ENCODE results near the gene GABARAP. TPM values are rescaled to one million over a fixed set of nuclear protein-coding genes. Genes with fewer than 3 reads are reported as not detected.

GABARAP gene
- total RNA-seq, 2 experiments from 2014 or later = 188 to 199 TPM

DNA sequence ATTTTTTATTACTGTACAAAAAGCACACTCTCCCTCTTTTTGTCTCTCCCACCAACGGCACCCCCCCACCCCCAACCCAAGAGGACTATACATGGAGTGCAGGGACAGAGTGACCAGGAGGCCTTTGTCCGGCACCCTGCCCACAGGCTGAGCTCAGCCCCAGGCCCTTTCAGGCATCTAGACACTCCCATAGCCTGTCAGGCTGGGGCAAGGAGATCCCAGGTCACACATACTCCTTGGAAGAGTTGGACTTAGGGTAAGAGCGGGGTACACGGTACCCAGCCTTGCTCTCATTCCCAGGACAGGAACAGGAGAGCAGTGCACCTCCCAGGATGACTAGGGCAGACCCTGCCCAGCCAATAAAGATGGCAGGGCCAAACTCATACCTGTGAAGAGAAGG is 17.9 kb upstream of the GABARAP start:
- Mint-ChIP-seq H3K36me3 (peaks cover 14% of the 10 kb centered on the region), H3K4me1 (ENCODE audit: low read depth) (peaks cover 26% of the 10 kb centered on the region), H3K9me3 (no peaks in the 10 kb centered on the region), H3K4me3 (peak overlapping the region; percentile 23), H3K27me3 (peaks cover 18% of the 10 kb centered on the region), H3K27ac (no peak overlapping the region)
- ChIA-PET CTCF (interaction anchor here (0.8 kb wide), 1 partner anchor 10 kb away, joined by 3 read pairs; no protein-coding TSS in a partner anchor), POLR2A (interaction anchor here (1.1 kb wide), 1 partner anchor 23 kb away, joined by 4 read pairs; no protein-coding TSS in a partner anchor)
- DNase-seq = peak; percentile 9
- intact Hi-C loops (cut with micrococcal nuclease) = no loop called here

DNA sequence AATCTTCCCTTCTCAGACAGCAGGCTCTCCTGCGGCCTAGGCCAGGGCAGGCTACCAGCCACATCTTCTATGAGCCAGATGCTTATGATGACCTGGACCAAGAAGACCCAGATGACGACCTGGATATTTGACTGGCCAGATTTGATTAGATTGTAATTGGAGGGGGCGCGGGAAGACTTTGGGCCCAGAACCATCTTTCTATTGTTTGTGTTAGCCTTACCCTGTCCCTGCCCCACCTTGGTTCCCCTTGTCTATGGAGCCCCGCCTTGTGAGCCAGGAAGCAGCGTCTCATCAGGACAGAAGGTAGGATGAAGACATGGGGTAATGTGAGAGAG is 17.3 kb upstream of the GABARAP start:
- Mint-ChIP-seq H3K36me3 (peaks cover 20% of the 10 kb centered on the region), H3K9me3 (no peaks in the 10 kb centered on the region), H3K4me1 (ENCODE audit: low read depth) (peaks cover 26% of the 10 kb centered on the region), H3K4me3 (no peak overlapping the region), H3K27me3 (peaks cover 18% of the 10 kb centered on the region), H3K27ac (peak overlapping the region; percentile 6)
- DNase-seq = no peak
- intact Hi-C loops (cut with micrococcal nuclease) = no loop called here
- ChIA-PET POLR2A (interaction anchor here (1.1 kb wide), 1 partner anchor 23 kb away, joined by 4 read pairs; no protein-coding TSS in a partner anchor), CTCF (no interaction called here)

DNA sequence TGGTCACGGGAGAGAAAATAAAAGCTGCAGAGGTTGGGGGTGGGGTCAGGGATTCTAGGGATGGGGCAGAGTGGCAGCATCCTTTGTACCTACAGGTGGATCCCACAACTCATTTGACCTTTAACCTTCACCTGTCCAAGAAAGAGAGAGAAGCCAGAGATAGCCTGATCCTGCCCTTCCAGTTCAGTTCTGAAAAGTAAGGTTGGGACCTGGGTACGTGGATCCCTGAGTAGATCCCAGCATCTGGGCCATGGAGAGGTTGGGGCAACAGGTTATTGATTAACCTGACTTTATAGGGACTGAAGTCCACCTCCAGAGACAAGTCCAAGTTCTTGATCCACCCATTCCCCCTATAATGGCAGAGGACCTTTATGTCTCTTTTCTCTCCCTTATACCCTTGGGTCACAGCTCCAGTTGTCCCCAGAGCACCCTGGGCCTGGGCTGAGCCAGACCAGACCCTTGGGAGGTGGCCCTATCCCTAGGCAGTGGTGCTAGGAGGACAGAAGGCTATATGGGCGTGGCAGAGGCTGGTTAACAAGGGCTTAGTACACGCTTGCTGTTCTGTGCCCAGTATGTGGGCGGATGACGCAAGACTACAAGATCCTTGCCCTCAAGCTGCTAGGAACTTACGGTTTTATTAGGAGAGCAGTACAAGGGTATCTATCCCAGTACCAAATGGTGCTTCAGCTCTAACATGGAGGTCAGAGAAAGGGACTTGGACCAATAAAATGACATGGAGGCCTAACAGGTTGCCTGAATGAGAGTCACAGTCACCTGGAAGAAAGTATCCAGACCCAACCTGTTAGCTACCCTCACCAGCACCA is 16.7 kb upstream of the GABARAP start:
- Mint-ChIP-seq H3K9me3 (no peaks in the 10 kb centered on the region), H3K27me3 (peaks cover 16% of the 10 kb centered on the region), H3K4me3 (no peak overlapping the region), H3K36me3 (peaks cover 24% of the 10 kb centered on the region), H3K4me1 (ENCODE audit: low read depth) (peaks cover 28% of the 10 kb centered on the region), H3K27ac (peak overlapping the region; percentile 6)
- peak; percentile 46 for DNase-seq
- intact Hi-C loops (cut with micrococcal nuclease) = no loop called here
- ChIA-PET POLR2A (interaction anchor here (1.1 kb wide), 1 partner anchor 24 kb away, joined by 4 read pairs; no protein-coding TSS in a partner anchor), CTCF (no interaction called here)

DNA sequence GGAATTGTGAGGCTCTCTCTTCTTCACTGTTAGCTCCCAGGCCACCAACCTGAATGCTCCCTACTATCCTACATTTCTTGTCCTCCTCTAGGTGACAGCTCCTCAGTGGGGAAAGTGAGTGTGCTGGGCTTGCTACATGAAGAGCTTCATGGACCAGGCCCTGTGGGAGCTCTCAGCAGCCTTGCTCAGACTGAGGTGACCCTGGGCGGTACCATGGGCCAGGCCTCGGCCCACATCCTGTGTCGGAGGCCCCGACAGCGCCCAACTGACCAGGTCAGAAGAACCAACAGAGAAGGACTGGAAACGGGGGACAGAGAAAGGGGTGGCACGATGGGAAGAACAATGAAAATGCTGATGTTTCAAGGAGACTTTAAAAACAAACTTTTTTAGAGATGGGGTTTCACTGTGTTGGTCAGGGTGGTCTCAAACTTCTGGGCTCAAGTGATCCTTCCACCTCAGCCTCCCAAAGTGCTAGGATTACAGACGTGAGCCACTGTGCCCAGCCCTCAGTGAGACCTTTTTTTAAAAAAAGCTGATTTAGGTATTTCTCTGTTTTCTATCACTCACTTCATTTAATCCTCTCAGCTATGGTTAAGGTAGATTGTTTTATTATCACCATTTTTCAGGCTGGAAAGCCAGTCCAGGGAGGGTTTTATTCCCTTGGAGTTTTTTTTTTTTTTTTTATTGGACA is 14.7 kb upstream of the GABARAP start:
- DNase-seq = no peak
- Mint-ChIP-seq H3K27ac (peak overlapping the region; percentile 43), H3K36me3 (peaks cover 30% of the 10 kb centered on the region), H3K4me3 (no peak overlapping the region), H3K9me3 (no peaks in the 10 kb centered on the region), H3K27me3 (peaks cover 3% of the 10 kb centered on the region), H3K4me1 (ENCODE audit: low read depth) (peaks cover 24% of the 10 kb centered on the region)
- ChIA-PET CTCF (interaction anchor here (1.1 kb wide), 1 partner anchor 40 kb away, joined by 3 read pairs; no protein-coding TSS in a partner anchor), POLR2A (no interaction called here)
- intact Hi-C loops (cut with micrococcal nuclease) = no loop called here

DNA sequence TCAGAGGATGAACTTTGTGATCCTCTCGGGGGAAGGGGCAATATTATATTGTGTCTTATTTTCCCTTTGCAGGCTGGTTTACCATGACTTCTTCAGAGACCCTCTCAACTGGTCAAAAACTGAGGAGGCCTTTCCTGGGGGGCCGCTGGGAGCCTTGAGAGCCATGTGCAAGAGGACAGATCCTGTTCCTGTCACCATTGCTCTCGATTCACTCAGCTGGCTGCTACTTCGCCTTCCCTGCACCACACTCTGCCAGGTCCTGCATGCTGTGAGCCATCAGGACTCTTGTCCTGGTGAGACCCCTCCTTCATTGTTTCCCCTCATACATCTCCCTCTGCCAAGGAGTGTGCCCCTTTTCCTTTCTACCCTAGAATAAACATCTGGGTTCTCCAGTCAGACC is 12.3 kb upstream of the GABARAP start:
- H3K27me3 Mint-ChIP-seq = no peaks in the 10 kb centered on the region
- ChIA-PET POLR2A (interaction anchor here (0.6 to 0.9 kb wide), 2 partner anchors 10 to 293 kb away, joined by 3 read pairs; no protein-coding TSS in a partner anchor), CTCF (no interaction called here)
- no peak overlapping the region for H3K4me3 Mint-ChIP-seq
- H3K9me3 Mint-ChIP-seq = no peaks in the 10 kb centered on the region
- peaks cover 34% of the 10 kb centered on the region for H3K4me1 Mint-ChIP-seq (ENCODE audit: low read depth)
- H3K27ac Mint-ChIP-seq = no peak overlapping the region
- no peak for DNase-seq
- H3K36me3 Mint-ChIP-seq = peaks cover 34% of the 10 kb centered on the region
- intact Hi-C loops (cut with micrococcal nuclease) = loop anchor here (5.0 kb wide), 3 partner anchors 183 to 433 kb away; partner anchors contain the start of genes FGF11, TMEM102, TP53 and WRAP53

DNA sequence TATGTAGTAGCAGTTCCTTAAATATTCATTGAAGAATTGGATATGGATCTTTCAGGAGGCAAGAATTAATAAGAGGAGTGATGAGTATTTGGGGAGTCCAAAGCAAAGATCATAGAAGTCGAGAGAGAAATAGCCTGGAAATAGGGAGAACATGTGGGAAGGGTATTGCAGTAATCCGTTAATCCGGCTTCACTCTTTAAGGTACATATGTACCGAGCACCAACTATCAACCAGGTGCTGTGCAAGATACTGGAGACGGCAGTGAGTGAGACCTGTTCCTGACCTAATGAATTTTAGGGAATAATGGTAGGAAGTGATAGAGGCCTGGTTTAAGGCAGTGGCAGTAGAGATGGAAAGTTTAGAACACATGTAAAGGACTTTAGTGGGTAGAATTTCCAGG is 10.8 kb upstream of the GABARAP start:
- H3K36me3 Mint-ChIP-seq = peaks cover 28% of the 10 kb centered on the region

DNA sequence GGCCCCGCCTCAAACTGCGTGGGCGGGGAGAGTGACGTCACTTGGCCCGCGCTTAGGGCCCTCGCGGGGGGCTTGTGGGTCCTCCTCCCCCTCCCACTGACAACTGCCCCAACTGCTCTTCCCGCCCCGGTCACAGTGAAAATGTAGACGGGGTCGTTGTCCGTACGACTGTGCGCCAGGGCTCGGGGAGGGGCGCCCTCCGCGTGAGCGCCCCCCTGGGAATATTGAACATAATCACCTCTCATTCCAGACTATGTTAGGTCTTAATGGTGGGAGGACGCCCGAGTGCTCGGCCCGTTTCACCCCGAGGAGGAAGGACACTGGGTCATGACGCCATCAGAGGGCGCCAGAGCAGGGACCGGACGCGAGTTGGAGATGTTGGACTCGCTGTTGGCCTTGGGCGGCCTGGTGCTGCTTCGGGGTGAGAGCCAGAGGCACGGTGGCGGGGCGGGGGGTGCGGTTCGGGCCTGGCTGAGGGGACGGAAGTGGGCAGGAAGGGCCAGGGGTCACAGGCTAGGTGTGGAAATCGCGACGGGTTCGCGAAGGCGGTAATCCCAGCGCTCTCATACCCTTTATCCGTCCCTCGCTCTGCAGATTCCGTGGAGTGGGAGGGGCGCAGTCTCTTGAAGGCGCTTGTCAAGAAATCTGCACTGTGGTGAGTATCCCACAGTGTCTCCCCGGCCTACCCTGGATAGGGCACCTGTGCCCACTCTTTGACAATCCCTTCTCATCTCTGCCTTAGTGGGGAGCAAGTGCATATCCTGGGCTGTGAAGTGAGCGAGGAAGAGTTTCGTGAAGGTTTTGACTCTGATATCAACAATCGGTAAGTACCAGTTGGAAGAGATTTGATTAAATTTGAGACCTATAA is 10.2 kb upstream of the GABARAP start, which contains the start of gene ELP5:
Gene ELP5 (plus strand): TSS at position 40 of the 868 bp plus-strand sequence. CDS start 336 bp downstream, at position 376.
- no peaks in the 10 kb centered on the region for H3K27me3 Mint-ChIP-seq
- peaks cover 40% of the 10 kb centered on the region for H3K4me1 Mint-ChIP-seq (ENCODE audit: low read depth)
- peaks cover 28% of the 10 kb centered on the region for H3K36me3 Mint-ChIP-seq
- CTCF ChIA-PET = interaction anchor here (0.6 to 1.2 kb wide), 2 partner anchors 32 to 105 kb away, joined by 4 to 6 read pairs; no protein-coding TSS in a partner anchor
- DNase-seq = peak; percentile 94
- POLR2A ChIA-PET = interaction anchor here (0.6 to 2.0 kb wide), 3 partner anchors 13 to 56 kb away, joined by 3 to 7 read pairs (median 5); partner anchors contain the start of genes DVL2 and PHF23
- H3K27ac Mint-ChIP-seq = peak within 1 kb of the TSS; percentile 100
- intact Hi-C loops (cut with micrococcal nuclease) = loop anchor here (1.0 to 5.0 kb wide), 8 partner anchors 13 to 435 kb away; partner anchors contain the start of genes EIF5A, FGF11, NEURL4 and PHF23
- H3K9me3 Mint-ChIP-seq = no peaks in the 10 kb centered on the region
- peak within 1 kb of the TSS; percentile 96 for H3K4me3 Mint-ChIP-seq

More for the DNA sequence above, 10.8 kb upstream of the GABARAP start:
- Mint-ChIP-seq H3K4me1 (ENCODE audit: low read depth) (peaks cover 40% of the 10 kb centered on the region), H3K27ac (peak overlapping the region; percentile 100), H3K9me3 (no peaks in the 10 kb centered on the region), H3K27me3 (no peaks in the 10 kb centered on the region), H3K4me3 (peak overlapping the region; percentile 85)
- POLR2A ChIA-PET = no interaction called here
- intact Hi-C loops (cut with micrococcal nuclease) = loop anchor here (2.0 to 5.0 kb wide), 4 partner anchors 184 to 434 kb away; partner anchors contain the start of genes FGF11, TMEM102, TP53 and WRAP53
- CTCF ChIA-PET = no interaction called here
- DNase-seq = no peak

DNA sequence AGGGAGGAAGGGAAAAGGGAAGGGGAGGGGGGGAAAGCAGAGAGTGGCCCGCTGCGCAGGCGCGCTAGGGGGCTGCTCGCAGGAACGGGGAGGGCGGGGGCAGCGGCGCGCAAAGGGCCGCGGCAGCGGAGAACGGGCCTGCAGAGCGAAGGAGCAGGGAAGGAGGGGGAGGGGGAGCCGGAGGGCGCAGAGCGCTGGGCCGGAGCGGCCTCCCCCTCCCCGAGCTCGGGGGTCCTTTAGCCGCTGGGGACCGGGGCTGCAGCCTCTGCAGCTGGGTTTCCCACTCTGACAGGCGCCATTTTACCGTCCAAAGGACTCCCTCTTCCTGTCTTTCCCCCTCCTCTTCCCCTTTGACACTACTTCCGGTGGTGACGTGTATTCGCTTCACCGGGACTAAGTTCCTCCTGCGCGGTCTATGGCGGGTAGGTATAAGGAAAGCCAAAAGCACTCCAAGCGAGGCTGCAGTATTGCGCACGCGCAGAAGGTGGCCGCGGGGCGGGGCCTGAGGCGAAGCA is 9.5 kb upstream of the GABARAP start, which contains the start of gene CTDNEP1:
Gene CTDNEP1 (minus strand): TSS at position 74 of the 515 bp plus-strand sequence. CDS start 438 bp downstream, outside the sequence.
- DNase-seq = peak; percentile 99
- ChIA-PET CTCF (interaction anchor here (0.6 to 1.3 kb wide), 4 partner anchors 9 to 106 kb away, joined by 3 to 8 read pairs (median 5); partner anchors contain the start of gene GABARAP), POLR2A (interaction anchor here (0.6 to 2.0 kb wide), 8 partner anchors 9 to 436 kb away, joined by 3 to 7 read pairs (median 3); partner anchors contain the start of genes DVL2, GABARAP and PHF23)
- no peaks in the 10 kb centered on the region for H3K9me3 Mint-ChIP-seq
- H3K27ac Mint-ChIP-seq = peak within 1 kb of the TSS; percentile 100
- peaks cover 26% of the 10 kb centered on the region for H3K36me3 Mint-ChIP-seq
- peak within 1 kb of the TSS; percentile 96 for H3K4me3 Mint-ChIP-seq
- intact Hi-C loops (cut with micrococcal nuclease) = loop anchor here (1.0 to 5.0 kb wide), 8 partner anchors 12 to 436 kb away; partner anchors contain the start of genes EIF5A, FGF11, NEURL4 and PHF23
- H3K4me1 Mint-ChIP-seq (ENCODE audit: low read depth) = peaks cover 42% of the 10 kb centered on the region
- no peaks in the 10 kb centered on the region for H3K27me3 Mint-ChIP-seq

DNA sequence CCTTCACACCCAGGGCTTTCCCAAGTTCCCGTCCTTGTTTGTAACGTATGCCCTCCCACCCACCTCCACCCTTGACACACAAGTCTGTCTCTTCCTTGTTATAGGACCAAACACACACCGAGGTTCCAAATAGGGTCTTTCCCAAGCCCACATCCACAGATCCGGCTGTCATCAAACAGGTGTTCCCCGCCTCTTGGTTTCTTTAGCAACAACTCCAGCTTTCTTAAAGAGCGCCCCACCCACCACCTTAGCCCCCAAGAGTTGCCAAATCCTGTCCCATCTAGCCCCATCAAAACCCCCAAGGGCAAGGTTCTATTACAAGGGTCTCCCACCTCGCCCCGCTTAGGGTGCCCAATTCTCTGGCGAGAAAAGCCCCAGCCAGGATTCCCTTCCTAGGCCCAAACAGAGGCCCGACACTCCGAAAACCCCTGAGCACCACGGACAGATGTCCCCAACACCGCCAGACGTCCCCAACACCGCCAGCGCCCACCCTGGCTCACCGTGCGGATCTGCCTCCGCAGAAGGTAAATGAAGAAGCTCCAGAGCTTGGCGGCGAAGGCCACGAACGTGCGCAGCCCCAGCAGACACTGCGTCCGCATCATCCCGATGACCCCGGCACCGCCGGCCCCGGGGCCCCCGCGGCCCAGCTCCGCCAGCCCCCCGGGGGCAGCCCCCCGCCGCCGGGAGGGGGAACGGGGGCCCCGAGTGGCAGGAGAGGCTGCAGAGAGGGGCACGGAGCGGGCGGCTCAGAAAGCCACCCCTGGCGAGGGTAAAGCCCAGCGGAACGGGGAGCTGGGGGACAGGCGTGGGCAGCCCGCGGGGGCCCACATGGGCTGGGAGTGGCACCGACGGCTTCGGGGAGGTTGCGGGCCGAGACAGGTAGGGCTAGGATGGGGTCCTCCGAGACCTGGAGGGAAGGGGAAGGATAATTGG is 8.7 kb upstream of the GABARAP start:
- intact Hi-C loops (cut with micrococcal nuclease) = loop anchor here (5.0 kb wide), 3 partner anchors 186 to 436 kb away; partner anchors contain the start of genes FGF11, TMEM102, TP53 and WRAP53
- ChIA-PET POLR2A (interaction anchor here (0.6 to 2.0 kb wide), 8 partner anchors 8 to 437 kb away, joined by 3 to 7 read pairs (median 3); partner anchors contain the start of genes DVL2 and GABARAP), CTCF (interaction anchor here (1.0 to 2.0 kb wide), 4 partner anchors 8 to 31 kb away, joined by 3 to 8 read pairs (median 6); partner anchors contain the start of gene GABARAP)
- H3K27ac Mint-ChIP-seq = peak overlapping the region; percentile 100
- H3K36me3 Mint-ChIP-seq = peaks cover 27% of the 10 kb centered on the region
- no peaks in the 10 kb centered on the region for H3K9me3 Mint-ChIP-seq
- peak overlapping the region; percentile 96 for H3K4me3 Mint-ChIP-seq
- DNase-seq = peak; percentile 40
- no peaks in the 10 kb centered on the region for H3K27me3 Mint-ChIP-seq
- H3K4me1 Mint-ChIP-seq (ENCODE audit: low read depth) = peaks cover 42% of the 10 kb centered on the region

All from activated CD4-positive, alpha-beta memory T cell treated with anti-CD3 and anti-CD28 coated beads for 36 hours (primary cell).